IMR-90 (cell line): ENCODE results near the gene NFYC. TPM values are rescaled to one million over a fixed set of nuclear protein-coding genes. Genes with fewer than 3 reads are reported as not detected.
A peak's percentile ranks its signal among the peaks of the same experiment; 100 is the strongest.

ENCODE experiments used
- ATAC-seq: fragments of 200-7000 bp; cut with Tn5 transposase; 2 replicates; pipeline ENCODE4 v1.9.1; 2020; ENCODE audit warnings: low read depth, mild to moderate bottlenecking, moderate library complexity
- BruUV-seq: library from RNA; stranded (reverse); fragments of 400-500 nt; replicated peaks from 2 replicates; lab custom pipeline; 2021; lab: Mats Ljungman, UMichigan
- CTCF ChIA-PET: fragments of 300-600 bp; formaldehyde crosslinking; extraction: SDS; loops from one replicate; lab custom pipeline; 2021; ENCODE audit warnings: antibody characterized with exemption; lab: Yijun Ruan, JAX
- POLR2A ChIA-PET: fragments of 300-600 bp; sonication (Branson Sonifier 250); formaldehyde crosslinking; loops from one replicate; lab custom pipeline; 2022; ENCODE audit warnings: antibody characterized with exemption; ENCODE audit not compliant: unreplicated experiment; lab: Charles Lee
- DNase-seq: peaks from one replicate; pipeline ENCODE4 v3.0.0; 2013
- H2AFZ ChIP-seq: replicated peaks from 2 replicates; pipeline ENCODE3; 2013; ENCODE audit warnings: low read length, mild to moderate bottlenecking; ENCODE audit not compliant: poor library complexity
- H2AK5ac ChIP-seq: 2 replicates; pipeline ENCODE4 v1.6.1; 2013; ENCODE audit warnings: low read depth, low read length, inconsistent platforms
- H2AK9ac ChIP-seq: replicated peaks from 2 replicates; pipeline ENCODE3; 2013; ENCODE audit warnings: mild to moderate bottlenecking, low read depth, low read length, moderate library complexity; ENCODE audit not compliant: poor library complexity
- H2BK120ac ChIP-seq: 2 replicates; pipeline ENCODE4 v1.6.1; 2013; ENCODE audit warnings: low read depth, low read length, inconsistent platforms
- H2BK15ac ChIP-seq: 3 replicates; pipeline ENCODE4 v1.6.1; 2013; ENCODE audit warnings: low read depth, low read length, inconsistent platforms
- H2BK20ac ChIP-seq: 2 replicates; pipeline ENCODE4 v1.6.1; 2013; ENCODE audit warnings: low read depth, mild to moderate bottlenecking, inconsistent platforms, low read length, moderate library complexity
- H2BK5ac ChIP-seq: 2 replicates; pipeline ENCODE4 v1.6.1; 2013; ENCODE audit warnings: mild to moderate bottlenecking, low read depth, low read length, inconsistent platforms; ENCODE audit not compliant: poor library complexity, severe bottlenecking
- H3K14ac ChIP-seq: replicated peaks from 2 replicates; pipeline ENCODE4 v1.6.1; 2013; ENCODE audit warnings: low read depth, low read length, inconsistent platforms
- H3K18ac ChIP-seq: 2 replicates; pipeline ENCODE4 v1.6.1; 2013; ENCODE audit warnings: low read depth, low read length, control low read depth
- H3K23ac ChIP-seq: 2 replicates; pipeline ENCODE4 v1.6.1; 2013; ENCODE audit warnings: low read depth, low read length, inconsistent platforms
- H3K27ac ChIP-seq: 2 replicates; pipeline ENCODE4 v1.5.1; 2013; ENCODE audit warnings: mild to moderate bottlenecking, control low read depth, low read length; ENCODE audit not compliant: insufficient read depth
- H3K27me3 ChIP-seq: 2 replicates; pipeline ENCODE4 v1.6.1; 2013; ENCODE audit warnings: low read length; ENCODE audit not compliant: control insufficient read depth, insufficient read depth
- H3K36me3 ChIP-seq: 2 replicates; pipeline ENCODE4 v1.6.1; 2013; ENCODE audit warnings: low read length, mixed read lengths; ENCODE audit not compliant: control insufficient read depth, insufficient read depth
- H3K4ac ChIP-seq: 2 replicates; pipeline ENCODE4 v1.6.1; 2013; ENCODE audit warnings: low read depth, low read length, inconsistent platforms
- H3K4me1 ChIP-seq: 2 replicates; pipeline ENCODE4 v1.6.1; 2013; ENCODE audit warnings: low read length, mixed read lengths; ENCODE audit not compliant: control insufficient read depth, insufficient read depth
- H3K4me2 ChIP-seq: 2 replicates; pipeline ENCODE4 v1.6.1; 2013; ENCODE audit warnings: low read depth, mild to moderate bottlenecking, control low read depth, low read length, moderate library complexity
- H3K4me3 ChIP-seq: 2 replicates; pipeline ENCODE4 v1.5.1; 2013; ENCODE audit warnings: low read depth, mild to moderate bottlenecking, control low read depth, low read length, moderate library complexity; ENCODE audit not compliant: insufficient read depth
- H3K56ac ChIP-seq: 2 replicates; pipeline ENCODE4 v1.6.1; 2013; ENCODE audit warnings: low read length, inconsistent platforms; ENCODE audit not compliant: insufficient read depth; ENCODE audit errors: extremely low read depth
- H3K79me1 ChIP-seq, 2 experiments: 2 replicates each; pipeline ENCODE4 v1.6.1; 2013; ENCODE audit warnings: low read length in 2 of 2, inconsistent platforms in 1 of 2, low read depth in 1 of 2
- H3K9ac ChIP-seq: 2 replicates; pipeline ENCODE4 v1.6.1; 2013; ENCODE audit warnings: low read depth, low read length, control low read depth
- H3K9me1 ChIP-seq: 2 replicates; pipeline ENCODE4 v1.6.1; 2013; ENCODE audit warnings: low read length, inconsistent platforms; ENCODE audit not compliant: insufficient read depth
- H3K9me3 ChIP-seq: 2 replicates; pipeline ENCODE4 v1.6.1; 2013; ENCODE audit warnings: low read length; ENCODE audit not compliant: control insufficient read depth, insufficient read depth
- H4K20me1 ChIP-seq: 2 replicates; pipeline ENCODE4 v1.6.1; 2013; ENCODE audit warnings: low read length, inconsistent platforms; ENCODE audit not compliant: insufficient read depth
- H4K5ac ChIP-seq: 2 replicates; pipeline ENCODE4 v1.6.1; 2013; ENCODE audit warnings: mild to moderate bottlenecking, low read depth, low read length, control low read depth
- H4K8ac ChIP-seq, 2 experiments: 2 replicates each; pipeline ENCODE4 v1.6.1; 2013; ENCODE audit warnings: low read depth in 2 of 2, low read length in 2 of 2, control low read depth in 1 of 2, inconsistent platforms in 1 of 2
- H4K91ac ChIP-seq: 2 replicates; pipeline ENCODE4 v1.6.1; 2013; ENCODE audit warnings: low read depth, low read length, inconsistent platforms; ENCODE audit not compliant: insufficient read depth
- BHLHE40 ChIP-seq: fragments of 150-350 bp; IDR thresholded peaks from 2 replicates; pipeline ENCODE4 v1.6.1; 2016; ENCODE audit warnings: mild to moderate bottlenecking, low read depth, low read length
- CEBPB ChIP-seq: IDR thresholded peaks from 2 replicates; pipeline ENCODE4 v1.6.1; 2012; ENCODE audit warnings: low read depth, low read length, improper control_type of control experiment
- FOS ChIP-seq: fragments of 150-350 bp; IDR thresholded peaks from 2 replicates; pipeline ENCODE4 v1.6.1; 2016; ENCODE audit warnings: low read depth, low read length
- MAFK ChIP-seq: IDR thresholded peaks from 2 replicates; pipeline ENCODE4 v1.6.1; 2012; ENCODE audit warnings: low read depth, low read length, improper control_type of control experiment
- POLR2A ChIP-seq: IDR thresholded peaks from 2 replicates; pipeline ENCODE4 v1.6.1; 2012; ENCODE audit warnings: mild to moderate bottlenecking, low read depth, low read length
- RCOR1 ChIP-seq: IDR thresholded peaks from 2 replicates; pipeline ENCODE4 v1.6.1; 2012; ENCODE audit warnings: mild to moderate bottlenecking, low read length, improper control_type of control experiment; ENCODE audit not compliant: insufficient replicate concordance
- WGBS, 2 experiments: methylation state at CpG; one replicate each; pipeline versions ENCODE4 v1.1.5 to v1.1.7; 2013; ENCODE audit warnings: missing lambda C conversion rate in 2 of 2; ENCODE audit not compliant: insufficient read length in 1 of 2; ENCODE audit errors: extremely low coverage in 2 of 2; 5-methylcytosine and 5-hydroxymethylcytosine counted together
- dilution Hi-C: fragments of 300-500 bp; cut with HindIII; formaldehyde crosslinking; loops from one replicate; pipeline ENCODE4 v1.14.3; 2018; ENCODE audit warnings: low sequenced_read_pairs; ENCODE audit not compliant: unreplicated experiment
- in situ Hi-C: fragments of 300-500 bp; cut with MboI; formaldehyde crosslinking; loops from 3 replicates; pipeline ENCODE4 v1.14.3; 2019; ENCODE audit warnings: low sequenced_read_pairs, inconsistent platforms, mixed read lengths
- intact Hi-C: fragments of 100-400 bp; cut with micrococcal nuclease; formaldehyde crosslinking; loops from 2 replicates; pipeline ENCODE4 v1.10.0; 2022
- polyA plus RNA-seq, 3 experiments: library from polyadenylated mRNA; depleted of rRNA; stranded (reverse); fragments of >200 nt; gene quantifications; 2 replicates each; pipeline ENCODE4 v1.2.3, GENCODE V29; 2012; ENCODE audit warnings: low replicate concordance in 1 of 3
- total RNA-seq: library from RNA; depleted of rRNA; stranded (reverse); fragments of >200 nt; gene quantifications from 2 replicates; pipeline ENCODE4 v1.2.3, GENCODE V29; 2012

NFYC gene
- total and polyA plus RNA-seq, 2 of the 4 experiments (the other 2 are of a cell fraction), result 45.2 to 62.2 TPM

- Histone ChIP-seq H3K23ac (no peak overlapping the region), H3K4me3 (no peak overlapping the region), H2AK9ac (no peak overlapping the region), H3K4me2 (no peak overlapping the region), H3K27ac (no peak overlapping the region), H2BK15ac (no peak overlapping the region), H2BK20ac (no peak overlapping the region), H3K79me1 (no peaks in the 10 kb centered on the region; a peak in 1 of 4 replicates), H2BK120ac (no peak overlapping the region), H4K8ac (no peak overlapping the region), H3K18ac (no peak overlapping the region), H3K36me3 (peaks cover 47% of the 10 kb centered on the region), H4K20me1 (no peaks in the 10 kb centered on the region), H4K91ac (no peak overlapping the region), H3K4me1 (peaks cover 2% of the 10 kb centered on the region; the same call in 1 of the 2 replicates), H3K56ac (no peak overlapping the region), H3K9ac (no peak overlapping the region), H3K14ac (no peak overlapping the region), H3K9me3 (no peaks in the 10 kb centered on the region), H4K5ac (no peak overlapping the region), H3K27me3 (no peaks in the 10 kb centered on the region), H2BK5ac (no peak overlapping the region), H2AK5ac (no peak overlapping the region), H2AFZ (no peak overlapping the region), H3K4ac (no peak overlapping the region), H3K9me1 (peaks cover 2% of the 10 kb centered on the region; the same call in 1 of the 2 replicates)
- dilution Hi-C loops, result no loop called here
- ATAC-seq, result no peak
- intact Hi-C loops, result no loop called here
- POLR2A ChIA-PET, result no interaction called here
- BruUV-seq, result no TSS peak
- CTCF ChIA-PET, result no interaction called here
- in situ Hi-C loops, result no loop called here
- TF ChIP-seq RCOR1, result no peak
- TF ChIP-seq POLR2A, result no peak
- no peak for TF ChIP-seq CEBPB
- TF ChIP-seq MAFK, result no peak
- no peak for TF ChIP-seq BHLHE40
- no peak for TF ChIP-seq FOS
- no CpG with 5 or more reads among the region's 4 CpGs for WGBS, 2 experiments
- DNase-seq, result peak; percentile 55
Measured at GRCh38 chr1:40760984-40761383, 69.5 kb downstream of the NFYC start.
